IPS-NIHi7 (cell line): ENCODE measurements around the gene IFITM10.

ENCODE experiments used
- DNase-seq: peaks from one replicate; pipeline ENCODE4 v3.0.0; 2012; ENCODE audit warnings: mixed read lengths; ENCODE audit errors: extremely low spot score

IFITM10 gene

GRCh38 chr11:1740786-1741530 is 9.4 kb downstream of the IFITM10 start:
- DNase-seq, result no peak

- DNase-seq, result no peak
Measured at GRCh38 chr11:1739576-1739975, 10.8 kb downstream of the IFITM10 start.

GRCh38 chr11:1738380-1738779 is 12.0 kb downstream of the IFITM10 start:
- no peak for DNase-seq

DNA sequence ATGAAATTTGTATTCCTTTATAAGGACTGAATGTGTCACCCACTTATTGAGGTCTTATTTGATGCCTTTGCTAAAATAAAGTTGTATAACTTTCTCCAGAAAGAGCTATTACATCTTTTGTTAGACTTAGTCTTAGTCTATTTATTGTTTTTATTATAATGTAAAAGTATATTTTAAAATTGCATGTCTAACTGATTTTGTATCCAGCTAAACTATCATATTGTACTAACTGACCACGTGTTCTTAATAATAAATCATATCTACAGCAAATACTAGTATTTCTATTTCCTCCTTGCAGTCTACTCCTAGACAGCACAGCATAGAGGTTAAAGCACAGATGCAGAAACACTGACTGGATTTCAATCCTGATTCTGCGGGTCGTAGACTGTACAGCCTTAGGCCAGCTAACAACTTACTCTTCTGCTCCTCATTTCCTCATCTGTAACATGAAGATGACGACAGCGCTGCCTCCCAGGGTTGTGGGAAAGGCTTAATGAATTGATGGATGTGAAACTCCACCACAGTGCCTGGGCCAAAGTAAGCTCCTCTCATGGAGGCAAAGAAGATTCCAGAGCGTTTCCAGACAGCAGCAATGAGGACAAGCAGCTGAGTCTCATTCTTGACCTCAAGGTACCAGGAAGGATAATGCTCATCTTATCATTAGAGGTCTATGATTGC is 13.2 kb downstream of the IFITM10 start:
- DNase-seq, result no peak

DNA sequence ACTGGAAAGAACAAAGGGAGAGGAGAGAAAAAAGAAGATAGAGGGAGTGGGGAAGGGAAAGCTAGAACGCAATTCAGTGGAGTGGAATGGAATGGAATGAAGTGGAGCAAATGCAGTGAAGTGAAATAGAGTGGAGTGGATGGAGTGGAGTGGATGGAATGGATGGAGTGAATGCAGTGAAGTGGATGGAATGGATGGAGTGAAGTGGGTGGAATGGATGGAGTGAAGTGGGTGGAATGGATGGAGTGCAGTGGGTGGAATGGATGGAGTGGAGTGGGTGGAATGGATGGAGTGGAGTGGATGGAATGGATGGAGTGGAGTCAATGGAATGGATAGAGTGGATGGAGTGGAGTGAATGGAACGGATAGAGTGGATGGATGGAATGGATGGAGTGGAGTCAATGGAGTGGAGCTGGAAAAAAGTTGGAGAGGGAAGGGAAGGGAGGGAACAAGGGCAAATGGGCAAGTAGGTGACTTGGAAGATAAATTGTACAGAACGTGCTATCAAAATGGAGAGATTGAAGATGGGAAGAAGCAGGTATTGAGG is 13.9 kb downstream of the IFITM10 start:
- DNase-seq, result no peak

GRCh38 chr11:1735271-1735670 is 15.1 kb downstream of the IFITM10 start:
- no peak for DNase-seq

DNA sequence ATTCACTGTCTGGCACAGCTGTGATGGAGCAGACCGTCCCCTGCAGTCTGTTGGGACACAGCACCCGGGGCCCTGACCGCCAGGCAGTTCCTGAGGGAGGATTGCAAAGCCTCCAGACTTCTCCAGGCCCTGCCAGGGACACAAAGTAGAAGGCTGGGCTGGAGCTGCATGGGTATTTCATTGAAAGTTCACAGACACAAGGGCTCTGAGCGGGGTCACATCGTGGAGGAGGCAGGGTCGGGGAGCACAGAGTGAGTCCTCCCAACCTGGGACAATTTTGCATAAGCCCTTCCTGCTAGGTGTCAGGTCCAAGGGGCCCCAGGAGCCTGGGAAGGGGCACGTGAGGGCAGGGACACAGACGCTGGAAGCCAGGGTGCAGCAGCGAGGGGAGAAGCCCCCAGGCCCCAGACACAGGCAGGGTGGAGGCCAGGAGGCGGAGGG is 15.7 kb downstream of the IFITM10 start:
- no peak for DNase-seq

GRCh38 chr11:1733716-1734640 is 16.4 kb downstream of the IFITM10 start:
- DNase-seq, result no peak

DNA sequence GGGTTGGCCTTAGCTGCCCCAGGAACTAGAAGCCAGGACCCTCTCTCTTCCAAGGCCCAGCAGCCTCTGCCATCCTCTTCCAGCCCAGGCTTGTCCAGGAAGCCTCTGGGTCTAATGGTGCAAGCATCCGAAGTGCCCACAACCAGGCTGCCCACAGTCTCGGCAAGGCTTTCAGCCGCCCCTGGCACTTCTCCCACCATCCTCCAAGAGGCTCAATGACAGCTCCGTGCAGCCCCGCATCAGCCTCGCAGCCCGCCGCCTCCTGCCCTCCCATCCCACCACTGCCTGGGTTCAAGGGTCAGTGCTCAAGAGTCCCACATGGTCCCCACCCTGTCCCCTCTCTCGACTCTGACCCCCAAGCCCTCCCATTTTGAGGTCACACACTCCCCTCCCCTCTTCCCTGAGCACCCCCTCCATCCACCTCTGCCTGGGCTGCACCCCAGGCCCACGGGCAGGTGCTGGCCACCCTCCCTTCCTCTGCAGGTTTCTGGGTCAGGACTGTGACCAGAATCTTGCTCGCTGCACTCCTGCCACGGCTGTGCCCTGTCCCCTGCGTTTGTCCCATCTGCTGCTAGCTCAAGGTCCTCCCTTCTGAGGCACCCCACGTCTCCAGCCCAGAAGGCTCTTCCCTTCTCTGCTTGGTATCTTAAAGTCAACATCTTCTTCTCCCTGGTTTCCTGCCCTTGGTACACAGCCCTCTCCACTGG is 17.2 kb downstream of the IFITM10 start:
- no peak for DNase-seq

GRCh38 chr11:1732418-1733008 is 17.9 kb downstream of the IFITM10 start:
- no peak for DNase-seq

- no peak for DNase-seq
Measured at GRCh38 chr11:1731451-1732059, 18.8 kb downstream of the IFITM10 start.

- no peak for DNase-seq
Measured at GRCh38 chr11:1730059-1730629, 20.3 kb downstream of the IFITM10 start.

DNA sequence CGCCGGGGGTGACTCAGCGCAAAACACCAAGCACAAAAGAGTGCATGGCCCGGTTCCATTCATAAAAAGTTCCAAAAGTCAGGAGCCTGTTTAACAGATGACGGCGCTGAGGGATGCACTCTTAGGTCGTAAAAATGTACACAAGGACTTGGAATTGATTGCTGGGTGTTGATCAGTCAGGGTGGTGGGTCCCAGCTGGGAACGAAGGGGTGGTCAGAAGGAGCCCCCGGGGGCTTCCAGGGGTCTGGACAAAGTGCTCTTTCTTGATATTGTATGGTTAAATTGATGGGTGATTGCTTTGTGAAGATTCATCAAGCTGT is 20.7 kb downstream of the IFITM10 start:
- no peak for DNase-seq

GRCh38 chr11:1728931-1729691 is 21.3 kb downstream of the IFITM10 start:
- no peak for DNase-seq

DNA sequence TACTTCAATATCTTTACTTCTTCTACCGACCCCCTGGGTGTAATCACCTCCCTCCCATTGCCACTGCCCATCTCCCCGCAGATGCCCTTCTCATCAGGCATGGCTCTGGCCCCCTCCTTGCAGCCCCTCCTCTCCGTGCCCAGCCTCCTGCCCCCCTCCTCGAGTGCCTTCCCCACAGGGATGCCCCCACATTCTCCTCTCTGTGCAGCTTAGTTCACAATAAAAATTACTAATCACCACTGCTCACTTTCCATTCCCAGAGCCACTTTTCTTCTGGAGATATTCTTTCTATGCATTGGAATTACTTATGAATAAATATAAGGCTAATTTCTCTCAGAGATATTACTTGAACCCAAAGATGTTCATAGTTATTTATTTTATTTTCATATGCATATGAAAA is 22.1 kb downstream of the IFITM10 start:
- no peak for DNase-seq

DNA sequence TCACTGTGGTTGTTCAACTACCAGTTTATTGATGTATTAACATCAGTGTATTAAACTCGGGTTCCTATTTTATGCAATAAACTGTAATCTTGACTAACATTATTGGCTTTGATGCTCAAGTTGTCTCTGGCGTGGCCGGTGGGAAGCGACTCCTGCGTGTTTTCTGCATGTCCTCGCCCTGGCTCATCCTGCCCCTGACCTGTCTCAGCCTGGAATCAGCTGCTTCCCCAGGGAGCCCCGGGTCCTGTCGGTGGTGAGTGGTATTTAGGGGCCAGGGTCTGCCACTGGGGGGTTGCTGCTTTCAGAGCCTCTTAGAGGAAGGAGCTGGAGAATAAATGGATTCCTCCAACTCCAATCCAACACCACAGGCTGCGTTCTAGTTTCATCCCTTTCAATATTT is 22.5 kb downstream of the IFITM10 start:
- no peak for DNase-seq

DNA sequence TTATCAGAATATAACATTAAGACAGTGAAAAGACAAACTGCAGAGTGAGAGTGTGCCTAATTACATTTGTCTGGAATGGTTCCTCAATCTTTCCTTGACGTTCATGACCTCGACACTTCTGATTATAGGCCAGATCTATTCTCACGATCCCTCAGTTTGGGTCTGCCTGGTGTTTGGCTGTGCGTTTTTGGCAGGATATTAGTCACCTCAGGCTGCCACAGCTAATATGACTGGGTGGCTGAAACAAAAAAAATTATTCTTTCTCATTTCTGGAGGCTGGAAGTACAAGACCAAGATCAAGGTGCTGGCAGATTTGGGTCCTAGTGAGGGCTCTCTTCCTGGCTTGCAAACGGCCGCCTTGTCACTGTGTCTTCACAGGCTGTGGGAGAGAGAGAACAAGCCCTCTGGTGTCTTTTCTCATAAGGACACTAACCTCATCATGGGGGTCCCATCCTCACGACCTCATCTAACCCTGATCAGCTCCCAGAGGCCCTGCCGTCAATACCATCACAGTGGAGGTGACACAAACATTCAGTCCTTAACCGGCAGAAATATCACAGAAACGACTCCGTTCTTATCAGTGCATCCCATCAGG is 23.2 kb downstream of the IFITM10 start:
- DNase-seq, result no peak

DNA sequence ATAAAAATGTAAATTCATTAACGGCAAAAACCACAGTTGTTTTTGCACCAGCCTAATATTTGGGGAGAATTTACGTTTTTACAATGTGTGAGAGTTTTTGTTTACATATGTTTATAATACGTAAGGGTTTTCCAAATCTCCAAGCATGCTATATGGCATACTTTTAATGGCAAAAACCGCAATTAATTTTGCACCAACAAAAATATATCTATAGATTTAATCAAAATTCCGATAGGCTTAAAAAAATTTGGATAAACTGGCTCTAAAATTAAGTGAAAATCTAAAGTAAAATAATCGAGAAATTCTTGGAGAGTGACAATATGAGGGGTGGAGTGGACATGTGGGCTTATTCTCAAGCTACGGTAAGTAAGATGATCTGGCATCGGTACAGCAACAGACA is 30.6 kb downstream of the IFITM10 start:
- DNase-seq, result no peak

GRCh38 chr11:1718326-1718725 is 32.1 kb downstream of the IFITM10 start:
- DNase-seq, result no peak
